DMS153 treated with DMSO at 0.1 percent for 48 hours (cell line): Measurements from ENCODE around the gene AQP10.
"Not testable (repeated sequence)": the region's sequence is repeated elsewhere in the genome, so short reads cannot be mapped to it uniquely, and the experiment has no call there.

Source experiments
- DNase-seq: peaks from one replicate; lab custom pipeline; 2025; ENCODE audit not compliant: unreplicated experiment; lab: John Stamatoyannopoulos, UW

The AQP10 gene, protein sequence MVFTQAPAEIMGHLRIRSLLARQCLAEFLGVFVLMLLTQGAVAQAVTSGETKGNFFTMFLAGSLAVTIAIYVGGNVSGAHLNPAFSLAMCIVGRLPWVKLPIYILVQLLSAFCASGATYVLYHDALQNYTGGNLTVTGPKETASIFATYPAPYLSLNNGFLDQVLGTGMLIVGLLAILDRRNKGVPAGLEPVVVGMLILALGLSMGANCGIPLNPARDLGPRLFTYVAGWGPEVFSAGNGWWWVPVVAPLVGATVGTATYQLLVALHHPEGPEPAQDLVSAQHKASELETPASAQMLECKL

GRCh38 chr1:154320882-154321608, at the start of gene AQP10:
Gene AQP10 (plus strand): TSS chr1:154321093. CDS start chr1:154321156, 63 bp downstream.
- no peak for DNase-seq

DNA sequence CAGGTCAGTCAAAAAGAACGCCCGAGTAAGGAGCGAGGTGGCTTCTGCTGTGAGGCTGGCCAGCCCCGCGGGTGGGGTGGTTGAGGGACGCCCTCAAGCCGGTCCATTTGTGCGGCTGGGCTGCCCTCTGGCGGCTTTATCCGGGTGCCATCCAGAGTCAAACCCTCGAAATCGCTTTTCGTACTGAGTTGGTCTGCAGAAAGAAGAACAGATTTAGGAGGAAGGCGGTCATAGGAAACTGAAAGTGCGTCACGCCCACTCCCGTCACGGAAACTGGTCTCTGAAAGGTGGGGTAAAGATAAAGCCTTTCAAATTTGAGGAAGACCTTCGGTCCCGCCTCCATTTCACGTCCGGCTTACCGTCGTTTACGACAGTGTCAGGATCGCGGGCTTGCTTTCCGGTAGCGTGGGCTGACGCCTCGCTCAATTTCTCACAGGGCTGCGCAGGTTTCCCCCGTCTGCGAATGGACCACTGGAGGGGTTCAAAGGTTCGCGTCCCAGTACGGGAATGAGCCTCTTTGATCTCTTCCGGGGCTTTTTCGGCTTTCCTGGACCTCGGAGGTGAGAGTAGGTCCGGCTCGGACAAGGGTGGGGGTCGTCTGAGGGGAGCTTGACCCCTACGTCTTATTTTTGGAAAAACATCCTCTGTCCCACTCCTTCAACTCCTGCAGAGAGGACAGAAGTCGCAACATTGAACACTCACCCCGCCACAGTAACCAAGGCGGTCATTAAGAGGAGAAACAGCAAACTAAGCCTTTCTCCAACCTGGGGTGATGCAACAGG, 48.5 kb upstream of the AQP10 start, which contains the start of gene HAX1:
TSS of gene HAX1 (plus strand) at position 413 of the 782 bp plus-strand sequence. CDS start at position 508, 95 bp downstream.
- DNase-seq: peak; percentile 95

GRCh38 chr1:154272999-154273563, 47.8 kb upstream of the AQP10 start:
- no peak for DNase-seq

GRCh38 chr1:154276797-154277196, 44.1 kb upstream of the AQP10 start:
- no peak for DNase-seq

DNA sequence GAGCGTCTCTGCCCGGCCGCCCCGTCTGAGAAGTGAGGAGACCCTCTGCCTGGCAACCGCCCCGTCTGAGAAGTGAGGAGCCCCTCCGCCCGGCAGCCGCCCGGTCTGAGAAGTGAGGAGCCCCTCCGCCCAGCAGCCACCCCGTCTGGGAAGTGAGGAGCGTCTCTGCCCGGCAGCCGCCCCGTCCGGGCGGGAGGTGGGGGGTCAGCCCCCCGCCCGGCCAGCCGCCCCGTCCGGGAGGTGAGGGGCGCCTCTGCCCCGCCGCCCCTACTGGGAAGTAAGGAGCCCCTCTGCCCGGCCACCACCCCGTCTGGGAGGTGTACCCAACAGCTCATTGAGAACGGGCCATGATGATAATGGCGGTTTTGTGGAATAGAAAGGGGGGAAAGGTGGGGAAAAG, 33.3 kb upstream of the AQP10 start:
- not testable (repeated sequence) for DNase-seq

DNA sequence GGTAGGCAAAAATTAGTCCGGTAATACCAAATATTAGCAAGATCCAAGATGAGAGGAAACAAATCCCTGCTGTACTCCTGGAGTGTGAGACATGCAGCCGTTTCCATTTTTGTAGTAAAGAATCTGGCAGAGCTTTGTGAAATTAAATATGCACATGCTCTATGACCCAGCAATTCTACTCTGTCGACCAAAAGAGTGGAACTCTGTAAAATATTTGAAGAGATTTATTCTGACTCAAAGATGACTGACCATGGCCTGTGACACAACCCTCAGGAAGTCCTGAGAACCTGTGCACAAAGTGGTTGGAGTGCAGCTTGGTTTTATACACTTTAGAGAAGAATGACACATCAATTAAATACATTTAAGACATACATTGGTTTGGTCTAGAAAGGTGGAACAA, 32.2 kb upstream of the AQP10 start:
- no peak for DNase-seq

DNA sequence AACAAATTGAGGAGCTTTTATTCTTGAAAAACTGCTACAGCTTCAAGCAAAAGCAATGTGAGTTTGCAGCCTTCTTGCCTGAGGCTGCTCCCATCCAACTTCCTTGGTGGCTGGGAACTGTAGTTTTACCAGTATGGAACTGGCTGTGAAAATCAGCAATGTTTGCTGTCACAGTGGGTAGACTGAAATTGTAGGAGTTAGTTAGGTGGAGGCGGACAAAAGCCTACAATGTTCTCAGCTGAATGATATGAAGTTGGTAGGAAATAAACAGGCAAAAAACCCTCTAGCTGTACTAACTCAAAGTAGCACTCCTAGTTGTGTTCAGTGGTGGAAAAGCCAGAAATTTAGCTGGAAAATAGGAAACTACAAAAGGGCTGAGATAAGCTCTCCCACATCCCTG, 30.0 kb upstream of the AQP10 start:
- DNase-seq: no peak

DNA sequence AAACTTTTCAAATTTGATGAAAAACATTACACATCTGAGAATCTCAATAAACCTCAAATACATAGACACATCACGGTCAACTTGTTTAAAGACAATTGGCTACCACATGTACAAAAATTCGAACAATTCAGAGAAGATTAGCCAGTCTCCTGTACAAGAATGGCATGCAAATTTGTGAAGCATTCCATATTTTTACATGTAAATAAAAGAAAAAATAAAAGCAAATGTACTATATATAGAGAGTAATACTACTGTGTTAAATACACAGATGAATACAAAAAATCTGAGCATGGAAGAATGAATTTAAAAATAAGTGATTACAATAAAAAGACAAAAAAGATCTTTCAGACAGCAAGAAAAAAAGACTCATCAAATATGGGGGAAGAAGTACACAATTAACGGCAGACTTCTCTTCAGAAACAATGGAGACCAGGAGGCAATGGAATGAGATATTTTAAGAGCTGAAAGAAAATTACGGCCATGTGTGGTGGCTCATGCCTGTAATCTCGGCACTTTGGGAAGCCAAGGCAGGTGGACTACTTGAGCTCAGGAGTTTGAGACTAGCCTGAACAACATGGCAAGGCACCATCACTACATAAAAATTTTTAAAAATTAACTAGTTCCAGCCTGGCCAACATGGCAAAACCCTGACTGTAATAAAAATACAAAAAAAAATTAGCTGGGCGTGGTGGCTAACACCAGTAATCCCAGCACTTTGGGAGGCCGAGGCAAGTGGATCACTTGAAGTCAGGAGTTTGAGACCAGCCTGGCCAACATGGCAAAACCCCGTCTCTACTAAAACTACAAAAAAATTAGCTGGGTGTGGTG, 25.3 kb upstream of the AQP10 start:
- peak; percentile 17 for DNase-seq

DNA sequence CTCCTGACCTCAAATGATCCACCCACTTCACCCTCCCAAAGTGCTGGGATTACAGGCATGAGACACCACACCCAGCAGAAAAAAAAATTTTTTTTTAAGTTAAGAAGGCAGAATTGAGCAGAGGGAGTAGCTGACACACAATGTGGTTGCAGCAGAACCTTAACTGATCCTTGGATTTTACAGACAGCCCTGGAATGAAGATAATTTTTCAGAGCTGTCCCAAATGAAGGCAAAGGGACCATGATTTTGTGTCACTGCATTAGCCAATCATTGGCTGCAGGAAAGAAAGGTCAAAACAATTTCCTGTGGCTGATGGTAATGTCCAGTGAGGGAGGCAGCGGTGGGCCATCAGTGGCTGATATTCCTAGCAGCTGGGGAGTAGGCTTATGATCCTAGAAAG, 19.3 kb upstream of the AQP10 start:
- DNase-seq: no peak

DNA sequence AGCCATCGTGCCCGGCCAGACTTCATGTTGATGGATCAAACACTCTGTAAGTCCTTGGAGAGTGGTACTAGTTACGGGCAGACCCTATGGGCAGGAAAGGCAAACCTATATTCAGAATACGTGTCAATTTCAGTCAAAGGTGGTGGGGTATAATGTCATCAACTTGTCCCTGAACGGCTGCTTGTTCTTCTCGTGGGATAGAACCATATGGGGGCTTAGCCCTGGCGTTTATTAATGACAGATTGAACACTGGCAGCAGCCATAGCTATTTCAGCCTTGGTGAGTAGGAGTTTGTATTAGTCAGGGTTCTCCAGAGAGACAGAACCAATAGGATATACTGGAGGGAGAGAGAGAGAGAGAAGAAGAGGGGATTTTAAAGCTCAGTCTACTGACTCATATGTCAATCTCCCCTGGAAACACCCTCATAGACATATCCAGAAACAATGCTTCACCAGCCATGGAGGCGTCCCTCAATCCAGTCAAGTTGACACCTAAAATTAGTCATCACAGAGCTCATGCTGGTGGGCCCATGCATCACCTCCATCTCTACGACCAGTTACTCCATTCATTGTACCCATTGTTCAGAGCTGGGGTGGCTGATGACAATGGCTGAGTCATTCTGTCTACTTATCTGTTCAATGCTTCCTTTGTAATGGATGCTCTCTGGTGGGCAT, 16.1 kb upstream of the AQP10 start:
- no peak for DNase-seq

GRCh38 chr1:154306151-154306550, 14.7 kb upstream of the AQP10 start:
- no peak for DNase-seq

DNA sequence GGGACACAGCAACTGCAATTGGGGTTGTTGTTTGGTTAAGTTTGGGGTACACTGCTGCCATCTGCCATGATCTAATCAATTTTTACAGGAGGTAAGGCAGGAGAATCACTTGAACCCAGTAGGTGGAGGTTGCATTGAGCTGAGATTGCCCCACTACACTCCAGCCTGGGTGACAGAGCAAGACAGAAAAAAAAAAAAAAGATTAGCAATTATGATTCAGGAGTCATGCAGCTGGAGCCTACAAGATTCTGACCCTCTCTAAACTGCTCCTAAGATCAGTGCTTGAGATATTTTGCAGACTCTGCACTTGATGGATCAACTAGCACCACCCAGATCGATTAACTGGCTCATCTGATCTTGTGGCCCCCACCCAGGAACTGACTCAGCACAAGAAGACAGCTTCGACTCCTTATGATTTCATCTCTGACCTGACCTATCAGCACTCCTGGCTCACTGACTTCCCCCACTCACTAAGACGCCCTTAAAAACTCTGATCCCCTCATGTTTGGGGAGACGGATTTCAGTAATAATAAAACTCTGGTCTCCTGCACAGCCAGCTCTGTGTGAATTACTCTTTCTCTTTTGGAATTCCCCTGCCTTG, 13.1 kb upstream of the AQP10 start:
- DNase-seq: not testable (repeated sequence)

DNA sequence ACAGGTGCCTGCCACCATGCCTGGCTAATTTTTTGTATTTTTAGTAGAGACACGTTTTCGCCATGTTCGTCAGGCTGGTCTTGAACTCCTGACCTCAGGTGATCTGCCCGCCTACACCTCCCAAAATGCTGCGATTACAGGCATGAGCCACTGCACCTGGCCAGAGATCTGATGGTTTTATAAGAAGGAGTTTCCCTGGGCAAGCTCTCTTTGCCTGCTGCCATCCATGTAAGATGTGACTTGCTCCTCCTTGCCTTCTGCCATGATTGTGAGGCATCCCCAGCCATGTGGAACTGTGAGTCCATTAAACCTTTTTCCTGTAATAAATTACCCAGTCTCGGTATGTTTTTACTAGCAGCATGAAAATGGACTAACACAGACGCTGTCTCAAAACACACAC, 11.8 kb upstream of the AQP10 start:
- not testable (repeated sequence) for DNase-seq

DNA sequence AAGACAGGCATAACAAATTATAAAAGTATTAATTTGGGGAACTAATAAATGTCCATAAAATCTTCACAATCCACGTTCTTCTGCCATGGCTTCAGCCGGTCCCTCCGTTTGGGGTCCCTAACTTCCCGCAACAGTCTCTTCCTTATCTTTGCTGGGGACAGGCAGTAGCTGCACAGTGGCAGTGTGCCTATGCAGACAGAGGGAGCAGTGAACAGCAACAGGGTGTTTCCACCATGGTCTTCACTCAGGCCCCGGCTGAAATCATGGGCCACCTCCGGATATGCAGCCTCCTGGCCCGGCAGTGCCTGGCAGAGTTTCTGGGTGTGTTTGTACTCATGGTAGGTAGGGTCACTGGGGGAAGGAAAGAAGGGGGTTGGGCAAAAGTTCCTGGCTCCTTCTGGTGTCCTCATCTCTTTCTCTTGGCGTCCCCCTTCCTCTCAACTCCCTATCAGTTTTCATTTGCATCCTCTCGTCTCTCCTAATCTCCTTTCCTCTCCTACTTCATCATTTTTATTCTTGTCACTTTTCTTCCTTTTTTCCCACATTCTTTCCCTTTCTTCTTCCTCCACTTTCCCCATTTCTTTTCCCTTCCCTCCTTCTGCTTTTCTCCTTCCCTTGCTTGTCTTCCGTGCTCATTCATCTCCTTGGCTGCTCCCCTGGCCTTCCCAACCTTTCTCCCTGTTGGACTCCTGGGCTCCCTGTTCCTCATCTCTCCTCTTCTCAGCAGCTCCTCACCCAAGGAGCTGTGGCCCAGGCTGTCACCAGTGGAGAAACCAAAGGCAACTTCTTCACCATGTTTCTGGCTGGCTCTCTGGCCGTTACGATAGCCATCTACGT, 8.4 kb upstream of the AQP10 start:
- not testable (repeated sequence) for DNase-seq

DNA sequence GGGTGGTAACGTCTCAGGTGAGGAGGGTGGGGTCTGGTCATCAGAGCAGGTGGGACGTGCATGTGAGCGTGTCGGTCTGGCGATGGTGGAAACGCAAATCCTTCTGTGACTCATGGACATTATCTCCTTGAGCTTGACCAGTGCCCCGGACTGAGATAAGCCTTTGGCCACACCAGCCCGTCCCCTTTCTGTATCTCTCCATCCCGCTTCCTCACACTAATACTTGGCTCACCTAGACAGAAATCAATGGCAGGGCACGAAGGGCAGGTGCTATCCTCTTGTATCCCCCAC, 7.9 kb upstream of the AQP10 start:
- no peak for DNase-seq

- DNase-seq: not testable (repeated sequence)
Measured at GRCh38 chr1:154314226-154314625, 6.7 kb upstream of the AQP10 start.

DNA sequence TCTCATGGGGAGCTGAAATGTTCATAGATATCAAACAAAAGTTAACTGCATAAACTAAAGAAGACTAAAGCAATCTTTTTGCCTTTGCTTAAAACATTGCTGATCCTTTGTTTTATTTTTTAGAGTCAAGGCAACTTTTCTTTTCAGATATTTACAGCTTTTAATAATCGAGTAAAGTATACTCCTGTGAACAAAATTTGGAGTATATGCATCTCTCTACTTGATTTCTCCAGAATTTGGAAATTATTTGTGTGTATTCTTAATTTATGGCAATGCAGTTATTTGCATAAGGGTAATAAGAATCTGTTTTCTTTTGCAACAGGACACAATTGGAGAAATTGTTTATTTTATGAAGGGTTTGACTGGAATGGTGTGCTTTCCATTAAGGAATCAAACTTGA, 4.2 kb upstream of the AQP10 start:
- no peak for DNase-seq

DNA sequence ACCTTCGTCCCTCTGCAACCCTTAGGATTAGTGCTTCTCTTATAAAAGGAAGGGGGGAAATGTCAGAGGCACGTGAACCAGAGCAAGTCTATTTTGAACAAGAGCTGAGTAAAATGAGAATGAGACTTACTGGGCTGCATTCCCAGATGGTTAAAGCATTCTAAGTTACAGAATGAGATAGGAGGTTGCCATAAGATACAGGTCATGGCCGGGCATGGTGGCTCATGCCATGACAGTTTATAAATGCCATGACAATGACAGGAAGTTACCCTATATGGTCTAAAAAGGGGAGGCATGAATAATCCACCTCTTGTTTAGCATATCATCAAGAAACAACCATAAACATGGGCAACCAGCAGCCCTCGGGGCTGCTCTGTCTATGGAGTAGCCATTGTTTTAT, 2.5 kb upstream of the AQP10 start:
- DNase-seq: no peak

GRCh38 chr1:154321609-154321934, 679 bp downstream of the AQP10 start:
- not testable (repeated sequence) for DNase-seq
